ENCODE results near the gene XAGE2.

Gene XAGE2

GRCh38 chrX:52420824-52421443, 52.1 kb downstream of the XAGE2 start:
- peak; percentile 39 for DNase-seq (ENCODE audit: low read depth)
- no peak overlapping the region for H3K4me3 ChIP-seq (ENCODE audit: low read depth, low read length)

DNA sequence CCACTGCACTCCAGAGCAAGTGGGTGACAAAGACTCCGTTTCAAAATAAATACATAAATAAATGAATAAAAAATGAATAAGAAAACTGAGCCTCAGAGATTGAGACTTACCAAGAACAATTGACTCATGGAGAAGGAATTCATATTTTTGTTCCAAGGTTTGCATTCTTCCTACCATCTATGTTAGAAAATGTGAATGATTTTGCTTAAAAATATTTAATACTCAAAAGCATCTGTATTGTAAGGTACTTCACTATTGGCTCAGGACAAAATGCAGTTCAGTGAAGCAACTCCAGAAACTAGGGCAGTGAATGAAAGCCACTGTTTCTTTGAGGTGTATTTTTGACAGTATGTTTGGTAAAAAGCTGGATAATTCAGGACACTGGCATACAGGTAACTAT, 54.1 kb downstream of the XAGE2 start:
- H3K4me3 ChIP-seq (ENCODE audit: low read depth, low read length) = no peak overlapping the region
- peak; percentile 32 for DNase-seq (ENCODE audit: low read depth)

DNA sequence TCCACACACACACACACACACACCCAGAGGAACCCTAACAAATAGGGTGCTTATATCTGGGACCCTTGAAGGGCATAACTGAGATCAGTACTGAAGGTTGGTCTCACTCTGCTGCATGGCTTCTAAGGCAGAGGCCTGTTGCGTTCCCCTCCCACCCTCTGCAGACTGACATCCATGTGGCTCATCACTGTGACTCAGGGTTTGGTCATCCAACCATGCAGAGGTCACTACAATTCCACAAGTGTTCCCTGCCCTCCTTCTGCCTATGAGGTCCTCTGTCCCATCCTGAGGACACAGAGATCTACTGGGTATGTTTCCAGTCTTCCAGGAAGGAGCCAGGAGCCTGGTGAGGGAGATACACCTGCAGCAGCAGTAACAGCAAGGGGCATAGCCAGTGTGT, 55.8 kb downstream of the XAGE2 start:
- peak; percentile 20 for DNase-seq (ENCODE audit: low read depth)
- no peak overlapping the region for H3K4me3 ChIP-seq (ENCODE audit: low read depth, low read length)
